A549 (cell line): ENCODE data around the gene FSD1. TPM values are rescaled to one million over a fixed set of nuclear protein-coding genes. Genes with fewer than 3 reads are reported as not detected.

ENCODE experiments used
- ATAC-seq, 2 experiments: fragments of 200-7000 bp in 1 of 2; fragments of >200 bp in 1 of 2; cut with Nextera tagmentation in 1 of 2; cut with Tn5 transposase in 1 of 2; 3 replicates each; pipeline versions ENCODE4 v1.8.0 to v1.9.1; 2018 to 2020; ENCODE audit warnings: mild to moderate bottlenecking in 1 of 2, moderate library complexity in 1 of 2
- CTCF ChIA-PET: fragments of 300-600 bp; sonication (Branson Sonifier 250); formaldehyde crosslinking; extraction: SDS; loops from one replicate; lab custom pipeline; 2021; ENCODE audit warnings: antibody characterized with exemption, inconsistent platforms; lab: Yijun Ruan, JAX
- POLR2A ChIA-PET: fragments of 350-600 bp; formaldehyde crosslinking; extraction: SDS; loops from one replicate; lab custom pipeline; 2021; ENCODE audit warnings: antibody characterized with exemption, inconsistent platforms; lab: Yijun Ruan, JAX
- DNase-seq, 2 experiments: peaks; one replicate each; pipeline versions ENCODE4 v3.0.0 to v3.0.0-alpha.2; 2011 to 2016; ENCODE audit warnings: low read depth in 1 of 2, low spot score in 1 of 2
- FAIRE-seq: peaks from 2 replicates; lab custom pipeline; 2011; peaks lifted over from hg19 to GRCh38; lab: Jason Lieb, UNC
- H3K27ac ChIP-seq, 2 experiments: fragments of >200 bp; sonication (Bioruptor Twin); formaldehyde crosslinking; 3 replicates each; pipeline ENCODE4 v1.5.1; 2016 to 2017
- H3K4me1 ChIP-seq: fragments of >200 bp; sonication (Bioruptor Twin); formaldehyde crosslinking; 3 replicates; pipeline ENCODE4 v1.6.1; 2016
- H3K4me2 ChIP-seq: fragments of >200 bp; sonication (Bioruptor Twin); formaldehyde crosslinking; 3 replicates; pipeline ENCODE4 v1.6.1; 2016
- H3K4me3 ChIP-seq: fragments of >200 bp; sonication (Bioruptor Twin); formaldehyde crosslinking; 3 replicates; pipeline ENCODE4 v1.5.1; 2016
- H3K9me3 ChIP-seq: fragments of >200 bp; sonication (Bioruptor Twin); formaldehyde crosslinking; 3 replicates; pipeline ENCODE4 v1.6.1; 2016
- ATOH8 ChIP-seq: fragments of 250-450 bp; sonication (Bioruptor Pico); IDR thresholded peaks from 2 replicates; pipeline ENCODE4 v1.5.0; 2020; ENCODE audit warnings: low read depth, mild to moderate bottlenecking, moderate library complexity
- ESRRA ChIP-seq: fragments of 150-350 bp; IDR thresholded peaks from 2 replicates; pipeline ENCODE4 v1.6.1; 2014; ENCODE audit warnings: mild to moderate bottlenecking, low read length, borderline replicate concordance
- GATA3 ChIP-seq: IDR thresholded peaks from 2 replicates; pipeline ENCODE4 v1.6.1; 2012; ENCODE audit warnings: borderline replicate concordance
- HDAC2 ChIP-seq: fragments of 200-600 bp; sonication (generic); IDR thresholded peaks from 2 replicates; pipeline ENCODE4 v1.6.1; 2016
- HOXA7 ChIP-seq: fragments of 250-450 bp; sonication (Bioruptor Pico); IDR thresholded peaks from 2 replicates; pipeline ENCODE4 v1.5.0; 2020; ENCODE audit warnings: mild to moderate bottlenecking, moderate library complexity
- HOXB13 ChIP-seq: fragments of 250-450 bp; sonication (Bioruptor Pico); IDR thresholded peaks from 2 replicates; pipeline ENCODE4 v1.5.0; 2020; ENCODE audit warnings: low read depth, mild to moderate bottlenecking, moderate library complexity
- HOXB5 ChIP-seq: fragments of 250-450 bp; sonication (Bioruptor Pico); IDR thresholded peaks from 2 replicates; pipeline ENCODE4 v1.5.0; 2020; ENCODE audit warnings: mild to moderate bottlenecking, moderate library complexity
- MAFK ChIP-seq: fragments of 450-650 bp; IDR thresholded peaks from 2 replicates; pipeline ENCODE4 v1.6.1; 2014; ENCODE audit not compliant: partially characterized antibody
- RARB ChIP-seq: fragments of 250-450 bp; sonication (Bioruptor Pico); IDR thresholded peaks from 2 replicates; pipeline ENCODE4 v1.8.0; 2021; ENCODE audit warnings: mild to moderate bottlenecking, moderate library complexity
- RCOR1 ChIP-seq: fragments of 150-350 bp; IDR thresholded peaks from 2 replicates; pipeline ENCODE4 v1.6.1; 2014; ENCODE audit warnings: antibody characterized with exemption, low read length, low read depth
- RFX5 ChIP-seq: fragments of 450-650 bp; IDR thresholded peaks from 2 replicates; pipeline ENCODE4 v1.7.1; 2014; ENCODE audit warnings: antibody characterized with exemption, mild to moderate bottlenecking, moderate library complexity
- RNF2 ChIP-seq: fragments of 200-600 bp; sonication (generic); IDR thresholded peaks from 2 replicates; pipeline ENCODE4 v1.6.1; 2016; ENCODE audit warnings: low read depth, mild to moderate bottlenecking, antibody characterized with exemption, moderate library complexity, borderline replicate concordance
- SMC3 ChIP-seq: fragments of >200 bp; sonication (Bioruptor Twin); formaldehyde crosslinking; IDR thresholded peaks from 3 replicates; pipeline ENCODE4 v1.6.1; 2018; ENCODE audit warnings: inconsistent platforms
- SREBF2 ChIP-seq: fragments of 450-650 bp; IDR thresholded peaks from 2 replicates; pipeline ENCODE4 v1.6.1; 2014; ENCODE audit warnings: mild to moderate bottlenecking, moderate library complexity
- TFCP2L1 ChIP-seq: fragments of 250-450 bp; sonication (Bioruptor Pico); IDR thresholded peaks from 2 replicates; pipeline ENCODE4 v1.5.0; 2021; ENCODE audit warnings: mild to moderate bottlenecking
- USF2 ChIP-seq: fragments of 450-650 bp; IDR thresholded peaks from 2 replicates; pipeline ENCODE4 v1.6.1; 2014; ENCODE audit warnings: antibody characterized with exemption
- ZSCAN20 ChIP-seq: fragments of 250-450 bp; sonication (Bioruptor Pico); IDR thresholded peaks from 2 replicates; pipeline ENCODE4 v1.8.0; 2022; ENCODE audit warnings: mild to moderate bottlenecking, moderate library complexity
- WGBS: methylation state at CpG from one replicate; pipeline ENCODE4 v1.1.6; 2017; ENCODE audit errors: missing lambda C conversion rate; 5-methylcytosine and 5-hydroxymethylcytosine counted together
- polyA plus RNA-seq, 4 experiments: library from polyadenylated mRNA; depleted of rRNA in 3 of 4; stranded (reverse); fragments of >200 nt; fragmentation: RNase III in 1 of 4; extraction: RNeasy Plus Mini Kit Qiagen cat#74134 plus additional on column Dnase treatment in 1 of 4; gene quantifications; 2 replicates in 3 of 4; 3 replicates in 1 of 4; pipeline ENCODE4 v1.2.3, GENCODE V29; 2011 to 2017
- TF ChIP-seq, protein P1 (sequence below): fragments of 150-350 bp; IDR thresholded peaks from 2 replicates; pipeline ENCODE4 v1.6.1; 2014; ENCODE audit warnings: low read depth, mild to moderate bottlenecking, low read length
- TF ChIP-seq, protein P2 (sequence below): IDR thresholded peaks from 2 replicates; pipeline ENCODE4 v1.6.1; 2012
- TF ChIP-seq, protein P3 (sequence below): IDR thresholded peaks from 2 replicates; pipeline ENCODE4 v1.6.1; 2012

FSD1 gene
- polyA plus RNA-seq, 2 of the 4 experiments (the other 2 are of a cell fraction), result 3.5 to 13.2 TPM

- DNase-seq (no peak), FAIRE-seq (no peak), ATAC-seq (no peak)
- Histone ChIP-seq H3K4me1 (no peaks in the 10 kb centered on the region), H3K9me3 (no peaks in the 10 kb centered on the region; the same call in 2 of the 3 replicates), H3K4me3 (no peak overlapping the region), H3K4me2 (no peak overlapping the region), H3K27ac (no peak overlapping the region)
- ChIA-PET CTCF (interaction anchor here (1.3 to 2.3 kb wide), 2 partner anchors 18 to 58 kb away, joined by 3 to 8 read pairs; no protein-coding TSS in a partner anchor), POLR2A (no interaction called here)
- 82% methylated on average over 5 of the region's 12 CpGs for WGBS
- TF ChIP-seq ESRRA (no peak), ATOH8 (no peak), MAFK (no peak), ZSCAN20 (no peak), GATA3 (no peak), HOXB5 (no peak), HDAC2 (no peak), RFX5 (no peak), USF2 (no peak), TFCP2L1 (CRISPR knock-in tag) (no peak), SMC3 (no peak), RARB (no peak), RNF2 (no peak)
- TF ChIP-seq, protein P1, sequence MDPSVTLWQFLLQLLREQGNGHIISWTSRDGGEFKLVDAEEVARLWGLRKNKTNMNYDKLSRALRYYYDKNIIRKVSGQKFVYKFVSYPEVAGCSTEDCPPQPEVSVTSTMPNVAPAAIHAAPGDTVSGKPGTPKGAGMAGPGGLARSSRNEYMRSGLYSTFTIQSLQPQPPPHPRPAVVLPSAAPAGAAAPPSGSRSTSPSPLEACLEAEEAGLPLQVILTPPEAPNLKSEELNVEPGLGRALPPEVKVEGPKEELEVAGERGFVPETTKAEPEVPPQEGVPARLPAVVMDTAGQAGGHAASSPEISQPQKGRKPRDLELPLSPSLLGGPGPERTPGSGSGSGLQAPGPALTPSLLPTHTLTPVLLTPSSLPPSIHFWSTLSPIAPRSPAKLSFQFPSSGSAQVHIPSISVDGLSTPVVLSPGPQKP, result no peak
- TF ChIP-seq, protein P2, sequence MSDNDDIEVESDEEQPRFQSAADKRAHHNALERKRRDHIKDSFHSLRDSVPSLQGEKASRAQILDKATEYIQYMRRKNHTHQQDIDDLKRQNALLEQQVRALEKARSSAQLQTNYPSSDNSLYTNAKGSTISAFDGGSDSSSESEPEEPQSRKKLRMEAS, result no peak
Observed at GRCh38 chr19:4324228-4324627, 19.8 kb downstream of the FSD1 start.

DNA sequence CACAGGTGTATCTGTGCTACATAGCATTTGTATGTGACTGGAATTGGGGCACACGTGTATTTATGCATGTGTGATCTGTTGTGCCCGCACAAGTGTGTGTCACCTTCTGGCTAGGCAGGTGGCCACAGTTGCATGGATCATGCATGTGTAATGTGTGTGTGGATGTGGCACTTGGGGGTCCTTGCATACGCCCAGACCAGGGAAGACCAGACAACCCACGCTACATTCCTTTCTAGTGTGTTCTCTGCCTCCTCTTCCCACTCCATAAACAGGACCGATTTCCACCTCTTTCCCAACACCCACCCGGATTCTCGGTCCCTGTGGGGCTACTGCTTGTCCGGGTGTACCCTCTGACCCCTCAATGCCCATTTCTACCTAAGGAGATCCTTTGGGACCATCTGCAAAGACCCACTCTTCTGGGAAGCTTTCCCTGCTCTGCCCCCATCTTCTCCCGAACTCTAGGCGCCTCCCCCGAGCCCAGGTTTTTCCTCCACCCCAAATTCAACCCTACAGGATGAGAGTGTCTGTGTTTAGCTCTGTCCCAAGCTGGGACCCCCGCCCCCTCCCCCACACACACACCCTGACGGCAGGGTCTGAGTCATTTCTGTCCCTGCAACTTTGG, 21.9 kb downstream of the FSD1 start:
- DNase-seq (no peak), ATAC-seq (no peak), FAIRE-seq (no peak)
- ChIA-PET POLR2A (no interaction called here), CTCF (interaction anchor here (0.6 kb wide), 1 partner anchor 79 kb away, joined by 3 read pairs; no protein-coding TSS in a partner anchor)
- Histone ChIP-seq H3K4me2 (no peak overlapping the region), H3K9me3 (no peaks in the 10 kb centered on the region), H3K4me1 (no peaks in the 10 kb centered on the region), H3K4me3 (no peak overlapping the region), H3K27ac (no peak overlapping the region)
- no peak for TF ChIP-seq HOXB13 (CRISPR knock-in tag)
- TF ChIP-seq HOXA7 (CRISPR knock-in tag), result no peak
- no peak for TF ChIP-seq RCOR1
- TF ChIP-seq, protein P3, sequence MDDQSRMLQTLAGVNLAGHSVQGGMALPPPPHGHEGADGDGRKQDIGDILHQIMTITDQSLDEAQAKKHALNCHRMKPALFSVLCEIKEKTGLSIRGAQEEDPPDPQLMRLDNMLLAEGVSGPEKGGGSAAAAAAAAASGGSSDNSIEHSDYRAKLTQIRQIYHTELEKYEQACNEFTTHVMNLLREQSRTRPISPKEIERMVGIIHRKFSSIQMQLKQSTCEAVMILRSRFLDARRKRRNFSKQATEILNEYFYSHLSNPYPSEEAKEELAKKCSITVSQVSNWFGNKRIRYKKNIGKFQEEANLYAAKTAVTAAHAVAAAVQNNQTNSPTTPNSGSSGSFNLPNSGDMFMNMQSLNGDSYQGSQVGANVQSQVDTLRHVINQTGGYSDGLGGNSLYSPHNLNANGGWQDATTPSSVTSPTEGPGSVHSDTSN, result no peak
- 65% methylated on average over 11 of the region's 13 CpGs for WGBS

DNA sequence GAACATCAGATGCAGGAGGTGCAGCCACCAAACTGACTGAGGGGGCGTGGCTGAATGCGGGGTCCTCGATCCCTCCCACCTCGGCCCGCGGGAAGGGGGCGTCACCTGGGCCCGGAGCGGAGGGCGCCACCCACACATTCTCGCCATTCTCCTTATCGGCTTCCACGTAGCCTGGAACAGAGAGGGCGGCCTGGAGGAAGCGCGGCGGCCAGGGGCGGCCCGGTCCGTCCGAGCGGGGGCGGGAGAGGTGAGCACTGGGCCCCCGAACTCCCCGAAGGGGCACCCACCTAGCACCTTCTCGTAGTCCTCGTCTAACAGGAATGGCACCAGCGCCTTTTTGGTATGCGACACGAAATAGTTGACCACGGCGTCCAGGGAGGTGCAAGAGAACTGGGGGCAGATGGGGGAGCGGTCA, 22.4 kb downstream of the FSD1 start:
- DNase-seq, result no peak
- TF ChIP-seq, protein P3, result no peak
- no peak for TF ChIP-seq SREBF2
- TF ChIP-seq, protein P1, result no peak
- Histone ChIP-seq H3K9me3 (no peaks in the 10 kb centered on the region), H3K4me2 (no peak overlapping the region), H3K4me3 (no peak overlapping the region), H3K4me1 (no peaks in the 10 kb centered on the region), H3K27ac (no peak overlapping the region)
- POLR2A ChIA-PET, result no interaction called here
- CTCF ChIA-PET, result interaction anchor here (0.6 kb wide), 1 partner anchor 80 kb away, joined by 3 read pairs; no protein-coding TSS in a partner anchor
- 67% methylated on average over 28 of the region's 33 CpGs for WGBS
- FAIRE-seq, result no peak
- no peak for ATAC-seq
